IPS DF 19.7 (cell line): Measurements from ENCODE around the gene GPSM1.

ENCODE experiments used
- DNase-seq: peaks from one replicate; pipeline ENCODE4 v3.0.0-alpha.2; 2013; ENCODE audit warnings: low read depth, low spot score

The GPSM1 gene

DNA sequence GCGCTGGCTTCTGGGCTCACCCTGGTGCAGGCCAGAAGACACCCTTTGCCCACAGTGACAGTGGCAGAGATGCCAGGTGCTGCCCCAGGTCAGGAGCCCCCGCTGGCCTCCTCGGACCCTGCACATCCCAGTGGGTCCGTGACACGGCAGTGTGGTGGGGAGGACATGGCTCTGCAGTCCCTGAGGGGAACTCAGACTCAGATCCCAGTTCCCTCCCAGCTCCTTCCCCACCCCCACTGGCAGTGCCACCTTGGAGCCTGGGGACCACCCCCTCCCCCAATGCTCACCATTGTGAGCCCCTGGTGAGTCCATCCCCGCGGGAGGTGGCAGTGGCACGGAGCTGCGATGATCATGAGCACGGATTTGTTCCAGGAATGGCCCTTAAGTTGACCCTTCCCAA is 22.9 kb upstream of the GPSM1 start:
- DNase-seq: no peak

DNA sequence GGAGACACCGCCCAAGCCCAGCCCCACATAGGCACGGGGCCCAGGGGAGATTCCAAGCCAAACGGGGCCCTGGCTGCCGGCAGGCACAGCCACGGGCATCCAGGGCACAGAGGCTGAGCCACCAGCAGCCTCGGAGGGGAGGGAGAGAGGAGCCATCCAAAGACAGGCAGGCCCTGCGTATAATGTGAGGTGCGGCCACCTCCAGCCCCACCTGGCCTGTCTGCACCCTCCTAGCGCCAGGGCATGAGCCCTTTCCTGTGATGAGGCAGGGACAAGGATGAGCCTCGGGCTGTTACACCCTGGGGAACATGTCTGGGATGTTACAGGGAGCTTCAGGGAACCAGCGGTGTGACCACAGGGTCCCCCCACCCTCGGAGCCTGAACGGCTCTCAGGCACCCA is 22.4 kb upstream of the GPSM1 start:
- DNase-seq: no peak

DNA sequence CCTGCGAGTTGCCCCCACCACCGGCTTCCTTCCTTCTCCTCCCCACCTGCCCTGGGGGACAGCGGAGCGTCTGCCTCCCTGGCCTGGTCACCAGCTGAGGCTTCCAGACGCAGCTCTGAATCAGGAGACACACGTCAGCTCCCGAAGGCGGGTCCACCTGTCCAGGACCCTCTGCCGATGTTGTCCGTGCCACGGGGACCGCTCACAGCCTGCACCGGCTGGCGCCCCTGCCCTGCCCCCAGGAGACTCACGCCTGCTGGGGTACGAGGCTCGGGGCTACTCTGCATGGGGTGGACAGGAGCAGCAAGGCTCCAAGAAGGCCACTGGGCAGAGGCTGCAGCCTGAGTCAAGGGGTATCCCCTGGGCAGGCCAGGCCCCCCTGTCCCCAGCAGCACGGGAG is 21.5 kb upstream of the GPSM1 start:
- no peak for DNase-seq

DNA sequence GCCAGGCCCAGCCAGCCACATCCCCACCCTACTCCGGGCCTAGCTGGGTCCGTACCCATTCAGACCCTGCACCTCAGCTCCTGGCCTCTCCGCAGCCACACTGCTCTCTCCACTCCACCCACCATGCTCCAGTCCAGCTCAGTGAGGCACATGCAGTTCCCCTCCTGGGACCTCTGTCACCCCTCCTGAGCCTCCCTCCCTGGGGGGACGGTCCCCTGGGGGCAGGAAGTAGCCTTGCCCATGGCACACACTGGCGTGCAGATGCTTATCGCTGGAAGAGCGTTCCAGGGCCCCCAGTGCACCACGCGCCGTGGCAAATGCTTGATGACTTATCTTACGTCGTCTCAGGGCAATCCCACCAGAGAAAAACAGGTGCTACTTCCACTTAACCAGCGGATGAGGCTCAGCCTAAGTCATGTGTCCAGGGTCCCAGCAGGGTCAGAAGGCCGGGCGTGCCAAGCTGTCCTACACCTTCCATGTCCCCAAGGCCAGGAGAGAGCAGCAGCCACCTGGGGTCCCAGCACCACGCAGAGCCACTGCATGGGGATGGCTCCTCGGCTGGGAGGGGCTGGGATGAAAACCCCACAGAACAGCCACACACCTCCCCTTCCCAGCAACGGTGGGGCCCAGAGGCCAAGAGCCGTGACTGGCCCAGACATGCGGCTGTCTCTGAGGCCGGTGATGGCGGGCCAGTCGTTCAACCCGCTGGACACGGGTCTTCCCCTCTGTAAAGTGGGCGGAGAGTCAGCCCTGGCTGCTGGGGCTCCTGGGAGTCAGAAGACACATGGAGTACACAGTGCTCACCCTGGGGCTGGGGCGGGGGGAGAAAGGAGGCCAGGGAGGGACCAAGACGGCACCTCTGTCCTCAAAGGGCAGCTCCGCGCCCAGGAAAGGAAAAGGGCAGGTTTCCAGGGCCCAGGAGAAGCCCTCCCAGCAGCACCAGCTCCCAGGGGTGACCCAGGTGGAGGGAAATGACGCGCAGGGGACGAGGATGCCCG is 20.8 kb upstream of the GPSM1 start:
- DNase-seq: no peak

DNA sequence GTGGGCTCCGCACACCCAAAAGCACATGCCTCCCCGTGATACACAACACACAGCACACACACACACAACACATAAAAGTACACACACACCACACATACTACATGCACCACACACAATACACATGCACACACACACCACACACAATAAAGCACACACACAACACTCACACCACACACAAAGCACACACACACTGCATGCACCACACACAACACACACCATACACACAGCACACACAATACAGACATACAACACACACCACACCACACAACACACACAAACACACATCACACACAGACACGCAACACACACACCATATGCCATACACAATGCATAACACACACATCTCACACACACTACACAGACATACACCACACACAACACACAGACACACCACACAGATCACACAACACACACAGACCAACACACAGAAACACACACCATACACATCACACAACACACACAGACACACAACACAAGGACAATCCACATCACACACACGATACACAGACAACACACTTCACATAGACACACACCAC is 20.1 kb upstream of the GPSM1 start:
- DNase-seq: no peak

DNA sequence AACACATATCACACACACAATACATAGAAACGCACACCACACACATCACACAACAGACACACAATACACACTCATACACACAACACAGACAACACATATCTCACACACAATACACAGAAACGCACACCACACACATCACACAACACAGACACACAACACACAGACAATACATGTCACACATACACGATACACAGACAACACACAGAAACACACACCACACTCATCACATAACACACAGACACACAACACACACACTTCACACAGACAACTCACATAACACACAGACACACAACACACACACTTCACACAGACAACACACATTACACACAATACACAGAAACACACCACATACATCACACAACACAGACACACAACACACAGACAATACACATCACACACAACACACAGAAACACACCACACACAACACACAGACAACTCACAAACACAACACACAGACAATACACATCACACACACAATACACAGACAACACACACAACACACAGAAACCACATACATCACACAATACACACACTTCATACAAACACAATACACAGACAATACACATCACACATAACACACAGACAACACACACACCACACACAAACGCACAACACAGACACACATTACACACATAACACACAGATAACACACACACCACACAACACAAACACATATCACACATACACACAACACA is 19.2 kb upstream of the GPSM1 start:
- DNase-seq: no peak

DNA sequence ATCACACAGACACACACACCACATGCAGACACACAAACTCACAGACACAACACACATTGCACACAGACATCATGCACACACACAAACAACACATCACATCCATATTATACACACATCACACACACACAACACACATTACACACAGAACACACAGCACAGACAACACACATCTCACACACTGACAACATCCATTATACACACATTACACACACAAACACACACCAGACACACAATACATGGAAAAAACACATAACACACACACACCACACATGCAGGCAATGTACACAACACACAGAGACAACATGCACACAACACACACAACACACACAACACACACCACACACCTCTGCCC is 18.7 kb upstream of the GPSM1 start:
- no peak for DNase-seq

DNA sequence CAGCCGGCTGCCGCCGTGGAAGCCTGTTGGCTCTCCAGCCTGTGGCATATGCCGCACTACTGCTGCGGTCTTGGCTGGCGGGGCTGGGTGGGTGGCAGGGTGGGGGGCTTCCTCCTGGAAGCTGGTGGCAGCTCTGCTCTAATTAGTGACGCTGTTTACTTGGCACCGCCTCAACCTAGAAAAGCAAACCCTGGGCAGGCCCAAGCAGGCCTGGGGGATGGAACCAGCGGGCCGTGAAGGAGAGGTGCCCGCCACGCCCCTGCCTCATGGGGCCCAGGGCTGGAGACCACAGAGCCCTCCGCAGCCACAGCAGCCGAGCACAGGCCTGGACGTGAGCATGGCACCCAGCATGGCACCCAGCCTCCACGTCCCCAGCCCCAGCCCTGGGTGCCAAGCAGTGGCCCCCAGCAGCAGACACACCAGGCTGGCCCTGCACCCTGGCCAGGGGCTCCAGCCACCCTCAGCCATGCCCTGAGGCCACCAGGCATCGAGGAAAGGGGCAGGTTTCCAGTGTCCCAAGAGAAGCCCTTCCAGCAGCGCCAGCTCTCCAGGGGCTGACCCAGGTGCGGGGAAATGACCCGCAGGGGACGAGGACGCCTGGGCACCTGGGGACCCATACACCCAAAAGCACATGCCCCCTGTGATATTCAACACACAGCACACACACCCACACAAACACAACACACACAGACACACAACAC is 18.1 kb upstream of the GPSM1 start:
- no peak for DNase-seq

DNA sequence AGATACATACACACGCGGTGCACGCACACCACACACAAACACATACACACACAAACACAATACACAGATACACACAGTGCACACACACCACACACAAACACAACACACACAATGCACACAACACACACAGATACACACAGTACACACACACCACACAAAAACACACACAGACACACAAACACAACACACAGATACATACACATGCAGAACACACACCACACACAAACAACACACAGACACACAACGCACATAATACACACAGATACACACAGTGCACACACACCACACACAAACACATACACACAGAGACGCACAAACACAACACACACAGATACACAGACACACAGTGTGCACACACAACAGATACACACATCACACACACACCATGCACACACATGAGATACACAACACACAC is 17.5 kb upstream of the GPSM1 start:
- no peak for DNase-seq

DNA sequence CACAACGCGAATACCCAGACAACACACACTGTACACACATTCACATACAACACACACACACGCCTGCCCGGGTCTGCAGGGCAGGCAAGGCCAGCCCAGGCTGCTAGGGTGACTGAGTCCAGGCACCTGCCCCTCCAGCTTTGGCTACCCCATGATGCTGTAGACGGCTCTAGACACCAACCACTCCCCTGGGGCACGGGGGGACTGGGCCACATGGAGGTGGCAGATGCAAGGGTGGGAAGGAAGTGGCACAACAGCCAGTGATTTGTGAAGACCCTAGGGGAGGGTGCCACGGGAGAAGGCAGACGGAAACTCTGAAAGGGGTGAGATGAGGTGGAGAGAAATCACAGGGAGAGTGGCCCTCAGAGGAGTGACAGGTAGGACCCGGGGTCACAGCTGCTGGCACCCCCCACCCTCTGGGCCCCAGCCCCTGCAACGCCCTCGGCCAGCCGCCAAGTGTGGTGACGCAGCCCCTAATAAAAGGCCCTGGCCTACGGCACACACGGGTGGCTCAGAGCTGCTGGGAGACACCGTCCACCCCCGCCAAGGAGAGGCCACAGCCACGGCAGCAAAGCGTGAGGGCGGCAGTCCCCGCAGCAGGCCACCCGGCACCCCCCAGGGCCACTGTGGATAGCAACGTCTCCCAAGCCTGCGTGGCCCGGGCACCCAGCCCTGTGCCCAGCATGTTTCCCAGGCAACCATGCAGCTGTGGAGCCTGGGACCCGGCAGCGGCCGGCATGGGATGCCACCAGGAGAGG is 16.9 kb upstream of the GPSM1 start:
- DNase-seq: no peak

DNA sequence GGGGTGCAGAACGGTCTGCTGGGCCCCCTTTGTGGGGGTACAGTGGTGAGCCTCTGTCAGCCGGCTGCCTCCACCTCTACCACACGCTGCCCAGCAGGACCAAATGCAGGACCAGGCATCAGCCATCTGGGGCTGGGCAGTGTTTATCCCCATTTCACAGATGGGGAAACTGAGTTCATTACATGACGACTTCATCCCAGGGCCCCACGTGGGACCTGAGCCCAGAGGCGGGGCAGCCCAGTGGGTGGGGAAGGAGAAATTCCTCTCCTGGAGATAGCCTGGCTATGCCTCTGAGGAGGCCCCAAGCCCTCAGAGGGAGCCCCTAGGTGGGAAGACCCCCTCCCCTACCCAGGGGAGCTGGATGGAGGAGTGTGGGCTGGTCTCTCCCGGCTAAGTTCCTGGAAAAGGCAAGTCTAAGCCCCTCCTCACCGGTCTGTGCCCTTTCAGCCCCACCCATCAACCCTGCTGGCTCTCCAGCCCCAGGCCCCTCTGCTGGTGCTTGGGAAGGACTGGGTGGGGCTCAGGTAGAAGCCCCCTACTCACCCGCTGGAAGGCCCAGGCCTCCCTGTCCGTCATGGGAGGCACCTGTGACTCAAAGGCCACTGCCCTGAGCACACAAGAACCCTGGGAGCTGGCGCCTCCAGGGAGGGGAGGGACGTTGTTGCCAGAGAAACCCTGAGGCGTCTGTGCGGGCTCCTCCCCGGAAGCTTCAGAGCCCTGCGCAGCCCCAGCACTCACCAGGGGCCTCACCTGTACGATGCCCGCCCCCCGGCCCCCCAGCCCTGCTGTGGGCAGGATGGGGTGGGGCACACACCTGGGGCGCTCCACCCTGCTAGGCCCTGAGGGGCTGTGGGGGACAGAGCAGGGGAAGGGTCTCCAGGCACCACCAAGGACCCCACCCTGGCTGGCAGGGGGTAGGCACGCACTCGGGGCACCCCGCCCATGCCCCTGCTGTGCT is 16.0 kb upstream of the GPSM1 start:
- DNase-seq: no peak

DNA sequence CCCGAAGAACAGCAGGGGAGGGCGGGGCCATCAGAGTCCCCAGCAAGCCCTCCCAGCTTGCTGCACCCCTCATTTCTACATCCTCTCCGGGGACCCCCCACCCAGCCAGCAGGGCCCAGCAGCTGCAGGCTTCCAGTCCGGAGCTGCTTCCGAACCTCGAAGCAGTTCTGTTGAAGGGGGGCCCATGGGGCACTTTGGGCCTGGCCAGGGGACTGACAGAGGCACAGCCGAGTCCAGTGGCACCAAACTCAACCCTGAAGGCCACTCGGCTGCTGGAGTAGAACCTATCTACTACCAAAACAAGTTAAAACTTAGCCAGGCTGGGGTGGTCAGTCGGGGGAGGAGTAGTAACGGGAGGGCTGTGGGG is 15.3 kb upstream of the GPSM1 start:
- DNase-seq: no peak

DNA sequence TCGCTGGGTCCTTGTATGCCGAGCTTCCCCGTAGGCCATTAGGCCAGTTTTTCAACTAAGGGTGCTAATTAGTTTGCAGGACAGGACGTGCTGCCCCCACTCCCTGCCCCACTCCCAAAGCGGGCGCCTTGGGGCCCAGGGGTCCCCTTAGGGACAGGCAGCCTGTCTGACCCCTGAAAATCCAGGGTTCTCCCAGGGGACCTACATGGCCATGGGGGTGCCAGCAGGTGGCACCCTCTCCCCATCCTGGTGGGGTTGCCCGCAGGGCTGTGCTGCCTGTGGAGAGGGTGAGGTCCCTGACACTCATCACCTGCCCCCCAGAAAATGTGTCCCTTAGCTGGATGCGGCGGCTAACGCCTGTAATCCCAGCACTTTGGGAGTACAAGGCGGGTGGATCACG is 14.9 kb upstream of the GPSM1 start:
- DNase-seq: no peak

DNA sequence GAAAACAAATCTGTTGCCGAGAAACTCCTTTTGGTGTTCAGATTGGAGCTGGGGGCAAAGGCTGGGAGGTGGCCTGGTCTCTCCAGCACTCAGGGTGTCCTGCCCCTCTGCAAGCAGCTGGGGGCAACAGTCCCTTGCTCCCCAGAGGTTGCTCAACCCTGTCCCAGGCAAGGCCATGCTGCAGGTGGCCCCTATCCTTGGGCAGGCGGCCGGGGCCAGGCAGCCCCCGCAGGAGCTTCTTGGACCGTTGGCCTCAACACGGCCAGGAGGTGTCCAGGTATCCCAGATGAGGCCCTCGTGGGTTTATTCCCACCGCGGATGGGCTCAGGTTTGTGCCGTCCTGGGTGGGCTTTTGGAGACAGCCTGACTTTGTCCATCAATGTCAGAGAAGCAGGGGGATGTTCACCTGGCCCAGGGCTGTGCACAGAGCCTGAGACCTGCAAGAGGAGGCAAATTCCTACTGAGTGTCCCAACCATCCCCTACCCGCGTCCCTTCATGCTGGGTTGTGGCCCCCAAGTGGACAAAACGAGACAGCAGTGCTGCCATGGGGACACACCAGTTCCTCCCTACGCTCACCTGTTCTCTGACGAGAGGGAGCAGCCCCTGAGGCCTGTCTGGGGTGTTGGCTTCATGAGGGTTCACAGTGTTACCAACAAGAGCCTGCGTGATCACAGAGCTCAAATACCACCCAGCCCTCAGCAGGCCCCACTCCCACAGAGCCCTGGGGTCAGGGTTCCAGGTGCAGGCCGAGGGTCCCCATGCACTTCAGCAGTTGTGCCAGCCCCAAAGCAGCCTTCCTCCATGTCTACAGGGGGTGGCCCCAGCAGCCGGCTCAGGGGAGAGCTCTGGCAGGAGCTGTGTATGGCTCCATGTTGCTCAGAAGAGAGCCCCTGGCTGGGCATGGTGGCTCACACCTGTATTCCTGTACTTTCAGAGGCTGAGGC is 14.0 kb upstream of the GPSM1 start:
- DNase-seq: no peak

DNA sequence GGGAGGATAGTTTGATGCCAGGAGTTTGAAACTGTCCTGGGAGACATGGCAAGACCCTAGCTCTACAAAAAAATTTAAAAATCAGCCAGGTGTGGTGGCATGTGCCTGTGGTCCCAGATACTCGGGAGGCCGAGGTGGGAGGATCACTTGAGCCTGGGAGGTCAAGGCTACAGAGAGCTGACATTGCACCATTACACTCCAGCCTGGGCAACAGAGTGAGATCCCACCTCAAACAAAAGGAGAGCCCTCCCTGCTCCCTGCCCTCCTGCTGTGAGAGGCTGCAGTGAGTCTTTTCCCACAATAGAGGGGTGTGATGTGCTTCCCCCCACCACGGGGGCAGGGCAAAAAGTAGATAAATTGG is 13.3 kb upstream of the GPSM1 start:
- DNase-seq: no peak

DNA sequence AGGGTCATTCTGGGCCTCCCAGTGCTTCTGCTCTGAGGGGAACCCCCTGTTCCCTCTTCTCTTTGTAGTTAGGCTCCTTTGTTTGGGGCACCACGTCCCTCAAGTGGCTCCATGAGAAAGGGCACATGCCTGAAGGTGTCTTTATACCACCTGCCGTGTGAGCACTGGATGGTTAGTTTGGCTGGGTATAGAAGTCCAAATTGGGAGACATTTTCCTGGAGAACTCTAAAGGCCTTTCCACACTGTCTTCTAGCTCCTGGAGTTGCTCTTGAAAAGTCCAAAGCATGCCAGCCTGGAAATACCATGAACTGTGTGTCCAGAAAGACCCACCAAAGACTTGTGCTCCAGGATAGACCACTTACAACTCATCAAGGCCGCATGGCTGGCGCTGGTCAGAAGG is 12.4 kb upstream of the GPSM1 start:
- DNase-seq: no peak

DNA sequence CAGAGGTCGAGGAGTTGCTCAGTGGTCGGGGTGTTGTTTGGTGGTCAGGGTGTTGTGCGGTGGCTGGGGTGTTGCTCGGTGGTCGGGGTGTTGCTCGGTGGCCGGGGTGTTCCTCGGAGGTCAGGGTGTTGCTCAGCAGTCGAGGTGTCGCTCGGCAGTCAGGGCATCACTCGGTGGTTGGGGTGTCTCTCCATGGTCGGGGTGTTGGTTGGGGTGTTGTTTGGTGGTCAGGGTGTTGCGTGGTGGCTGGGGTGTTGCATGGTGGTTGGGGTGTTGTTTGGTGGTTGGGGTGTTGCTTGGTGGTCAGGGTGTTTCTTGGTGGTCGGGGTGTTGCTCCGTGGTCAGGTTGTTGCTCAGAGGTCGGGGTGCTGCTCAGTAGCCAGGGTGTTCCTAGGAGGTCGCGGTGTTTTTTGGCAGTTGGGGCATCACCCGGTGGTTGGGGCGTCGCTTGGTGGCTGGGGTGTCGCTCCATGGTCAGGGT is 11.0 kb upstream of the GPSM1 start:
- DNase-seq: no peak

DNA sequence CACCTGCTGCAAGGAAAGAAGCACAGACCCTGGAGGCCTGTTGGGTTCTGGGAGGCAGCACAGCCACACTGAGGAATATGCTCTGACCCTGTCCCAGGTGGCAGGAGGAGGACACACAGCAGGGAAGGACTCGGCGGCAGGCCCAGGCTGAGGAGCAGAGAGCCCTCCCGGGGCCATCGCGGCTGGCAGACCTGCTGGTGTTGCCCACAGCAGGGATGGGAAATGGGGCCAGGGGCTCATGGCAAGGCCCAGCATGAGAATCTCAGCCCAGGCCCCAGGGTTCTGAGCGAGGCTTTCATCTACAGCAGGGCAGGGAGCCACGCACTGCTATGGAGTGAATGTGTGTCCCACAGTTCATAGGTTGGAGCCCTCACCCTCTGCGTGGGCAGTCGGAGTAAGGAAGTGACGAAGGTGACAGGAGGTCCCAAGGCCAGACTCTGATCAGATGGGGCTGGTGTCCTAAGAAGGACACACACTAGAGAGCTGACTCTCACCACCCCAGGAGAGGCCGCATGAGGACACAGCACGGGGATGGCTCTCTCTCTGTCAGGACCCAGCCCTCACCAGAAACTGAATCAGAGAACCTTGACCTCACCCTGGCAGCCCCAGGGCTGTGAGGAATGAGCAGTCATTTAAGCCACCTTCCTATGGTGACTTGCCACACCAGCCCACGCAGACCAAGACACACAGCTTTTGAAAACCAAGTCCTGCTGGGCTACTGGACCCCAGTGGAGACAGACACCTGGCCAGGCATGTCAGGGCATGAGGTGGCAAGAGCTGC is 10.3 kb upstream of the GPSM1 start:
- no peak for DNase-seq
